HG03565 (cell line): ENCODE measurements around the gene GBP4.
A peak's percentile ranks its signal among the peaks of the same experiment; 100 is the strongest.
"Not testable (repeated sequence)": the region's sequence is repeated elsewhere in the genome, so short reads cannot be mapped to it uniquely, and the experiment has no call there.

Experiments
- ATAC-seq: cut with Tn5 transposase; IDR thresholded peaks from one replicate; pipeline ENCODE4 v1.9.1; 2021; ENCODE audit warnings: mild to moderate bottlenecking, moderate library complexity; ENCODE audit not compliant: unreplicated experiment

GBP4 gene

GRCh38 chr1:89198491-89199072 lies at the start of gene GBP4:
TSS of gene GBP4 (minus strand) at chr1:89198942. CDS start at chr1:89198834, 108 bp downstream.
- ATAC-seq, result peak; percentile 38

- ATAC-seq, result no peak
These were observed 44.3 kb upstream of the GBP4 start for GRCh38 chr1:89243046-89243445.

- ATAC-seq, result no peak
These were observed 22.6 kb upstream of the GBP4 start for GRCh38 chr1:89221341-89221740.

GRCh38 chr1:89219851-89220250 lies 21.1 kb upstream of the GBP4 start:
- not testable (repeated sequence) for ATAC-seq

GRCh38 chr1:89218941-89219340 lies 20.2 kb upstream of the GBP4 start:
- not testable (repeated sequence) for ATAC-seq

- ATAC-seq, result no peak
These were observed 14.6 kb upstream of the GBP4 start for GRCh38 chr1:89213347-89213746.

GRCh38 chr1:89211035-89211634 lies 12.4 kb upstream of the GBP4 start:
- no peak for ATAC-seq

- ATAC-seq, result no peak
These were observed 7.6 kb upstream of the GBP4 start for GRCh38 chr1:89206373-89206772.

- ATAC-seq, result no peak
These were observed 4.4 kb upstream of the GBP4 start for GRCh38 chr1:89203166-89203565.

- ATAC-seq, result peak; percentile 60
These were observed 2.5 kb upstream of the GBP4 start for GRCh38 chr1:89201106-89201794.

GRCh38 chr1:89200663-89201062 lies 1.9 kb upstream of the GBP4 start:
- ATAC-seq, result no peak

GRCh38 chr1:89199525-89200031 lies 836 bp upstream of the GBP4 start:
- ATAC-seq, result no peak

- ATAC-seq, result no peak
These were observed 661 bp downstream of the GBP4 start for GRCh38 chr1:89198081-89198480.

- no peak for ATAC-seq
These were observed 3.3 kb downstream of the GBP4 start for GRCh38 chr1:89195476-89195875.

- no peak for ATAC-seq
These were observed 7.4 kb downstream of the GBP4 start for GRCh38 chr1:89191314-89191713.

GRCh38 chr1:89190017-89190416 lies 8.7 kb downstream of the GBP4 start:
- no peak for ATAC-seq

- no peak for ATAC-seq
These were observed 19.4 kb downstream of the GBP4 start for GRCh38 chr1:89179343-89179742.

- no peak for ATAC-seq
These were observed 21.8 kb downstream of the GBP4 start for GRCh38 chr1:89176971-89177370.

- ATAC-seq, result no peak
These were observed 23.0 kb downstream of the GBP4 start, which contains the start of gene GBP7 for GRCh38 chr1:89175601-89176256. TSS of gene GBP7 (minus strand) at chr1:89176003. CDS start at chr1:89171935, 4,068 bp downstream.

- ATAC-seq, result no peak
These were observed 24.3 kb downstream of the GBP4 start for GRCh38 chr1:89174491-89174890.

- ATAC-seq, result no peak
These were observed 26.1 kb downstream of the GBP4 start for GRCh38 chr1:89172468-89173143.
